Naive B cell (primary cell): ENCODE data around the gene ARSA. TPM values are rescaled to one million over a fixed set of nuclear protein-coding genes. Genes with fewer than 3 reads are reported as not detected.
A peak's percentile ranks its signal among the peaks of the same experiment; 100 is the strongest.
"Not testable (repeated sequence)": the region's sequence is repeated elsewhere in the genome, so short reads cannot be mapped to it uniquely, and the experiment has no call there.

Source experiments
- ATAC-seq, 2 donors: fragments of 150-1000 bp; cut with Tn5 transposase; 2 replicates each; pipeline ENCODE4 v1.10.0; 2021; ENCODE audit warnings: low read depth in 2 of 2, mild to moderate bottlenecking in 2 of 2, moderate library complexity in 2 of 2
- DNase-seq: peaks from one replicate; pipeline ENCODE4 v3.0.0; 2022
- H3K27ac Mint-ChIP-seq, 6 donors: one replicate each; pipeline ENCODE4 v1.8.0; 2020 to 2022; ENCODE audit warnings: mild to moderate bottlenecking in 6 of 6, mixed read lengths in 6 of 6, moderate library complexity in 5 of 6, inconsistent platforms in 2 of 6
- H3K27me3 Mint-ChIP-seq, 3 donors: one replicate each; pipeline ENCODE4 v1.8.0; 2021 to 2022; ENCODE audit warnings: mixed read lengths in 3 of 3, mild to moderate bottlenecking in 1 of 3
- H3K36me3 Mint-ChIP-seq, 2 donors: one replicate each; pipeline ENCODE4 v1.8.0; 2020 to 2022; ENCODE audit warnings: mixed read lengths in 2 of 2, inconsistent platforms in 1 of 2, mild to moderate bottlenecking in 1 of 2
- H3K4me1 Mint-ChIP-seq, 3 donors: one replicate each; pipeline ENCODE4 v1.8.0; 2020 to 2022; ENCODE audit warnings: mixed read lengths in 3 of 3, inconsistent platforms in 1 of 3, mild to moderate bottlenecking in 1 of 3, moderate library complexity in 1 of 3
- H3K4me3 Mint-ChIP-seq, 8 donors: one replicate each; pipeline ENCODE4 v1.8.0; 2020 to 2022; ENCODE audit warnings: mild to moderate bottlenecking in 8 of 8, mixed read lengths in 8 of 8, moderate library complexity in 8 of 8, inconsistent platforms in 2 of 8
- H3K9me3 Mint-ChIP-seq, 7 donors: one replicate each; pipeline ENCODE4 v1.8.0; 2020 to 2022; ENCODE audit warnings: mixed read lengths in 7 of 7, mild to moderate bottlenecking in 5 of 7, inconsistent platforms in 2 of 7, moderate library complexity in 1 of 7
- polyA plus RNA-seq, 6 donors: library from polyadenylated mRNA; unstranded; fragments of 300-500 nt; fragmentation: Illumina TruSeq; gene quantifications; one replicate each; pipeline ENCODE4 v1.2.3, GENCODE V29; 2021; ENCODE audit warnings: low read depth in 6 of 6

ARSA gene
- polyA plus RNA-seq, 6 donors from 2014 or later, result 7.5 to 12.5 (median 8.8) TPM

GRCh38 chr22:50670914-50671538 lies 43.1 kb upstream of the ARSA start:
- H3K27ac Mint-ChIP-seq, result peak overlapping the region in 2 of 6 donors; percentile 50 to 80
- H3K9me3 Mint-ChIP-seq, result peaks cover 0 to 3% (median 0%) of the 10 kb centered on the region in 7 donors
- DNase-seq, result no peak
- ATAC-seq, result no peak
- H3K27me3 Mint-ChIP-seq, result peaks cover 30 to 56% (median 52%) of the 10 kb centered on the region in 3 donors
- H3K4me1 Mint-ChIP-seq, result peaks cover 23 to 30% (median 29%) of the 10 kb centered on the region in 3 donors
- peaks cover 0 to 12% of the 10 kb centered on the region in 2 donors for H3K36me3 Mint-ChIP-seq
- peak overlapping the region in 6 of 8 donors; percentile 16 to 73 (median 36) for H3K4me3 Mint-ChIP-seq

GRCh38 chr22:50670513-50670912 lies 42.6 kb upstream of the ARSA start:
- H3K4me3 Mint-ChIP-seq, result peak overlapping the region in 1 of 8 donors; percentile 36
- DNase-seq (no peak), ATAC-seq (no peak)
- peaks cover 0 to 12% of the 10 kb centered on the region in 2 donors for H3K36me3 Mint-ChIP-seq
- peaks cover 0 to 3% (median 0%) of the 10 kb centered on the region in 7 donors for H3K9me3 Mint-ChIP-seq
- peaks cover 25 to 50% (median 47%) of the 10 kb centered on the region in 3 donors for H3K27me3 Mint-ChIP-seq
- H3K4me1 Mint-ChIP-seq, result peaks cover 18 to 28% (median 25%) of the 10 kb centered on the region in 3 donors
- peak overlapping the region in 2 of 6 donors; percentile 30 to 72 for H3K27ac Mint-ChIP-seq

- peak overlapping the region in 1 of 6 donors; percentile 15 for H3K27ac Mint-ChIP-seq
- H3K36me3 Mint-ChIP-seq, result peaks cover 0 to 5% of the 10 kb centered on the region in 2 donors
- H3K27me3 Mint-ChIP-seq, result peaks cover 8 to 25% (median 10%) of the 10 kb centered on the region in 3 donors
- no peak for DNase-seq
- ATAC-seq, result no peak
- H3K4me1 Mint-ChIP-seq, result peaks cover 0 to 2% (median 0%) of the 10 kb centered on the region in 3 donors
- no peak overlapping the region for H3K4me3 Mint-ChIP-seq
- no peaks in the 10 kb centered on the region for H3K9me3 Mint-ChIP-seq
These were observed 37.8 kb upstream of the ARSA start for GRCh38 chr22:50665738-50666137.

- ATAC-seq (no peak), DNase-seq (no peak)
- Mint-ChIP-seq H3K36me3 (no peaks in the 10 kb centered on the region), H3K4me3 (no peak overlapping the region), H3K27me3 (peaks cover 6 to 20% (median 6%) of the 10 kb centered on the region in 3 donors), H3K27ac (peak overlapping the region in 1 of 6 donors; percentile 74), H3K9me3 (no peaks in the 10 kb centered on the region), H3K4me1 (no peaks in the 10 kb centered on the region)
These were observed 37.3 kb upstream of the ARSA start for GRCh38 chr22:50665212-50665611.

- no peaks in the 10 kb centered on the region for H3K36me3 Mint-ChIP-seq
- H3K9me3 Mint-ChIP-seq, result no peaks in the 10 kb centered on the region
- ATAC-seq, result no peak
- DNase-seq, result no peak
- H3K27ac Mint-ChIP-seq, result no peak overlapping the region
- no peak overlapping the region for H3K4me3 Mint-ChIP-seq
- peaks cover 17 to 23% (median 17%) of the 10 kb centered on the region in 3 donors for H3K27me3 Mint-ChIP-seq
- H3K4me1 Mint-ChIP-seq, result peaks cover 0 to 2% (median 0%) of the 10 kb centered on the region in 3 donors
These were observed 32.4 kb upstream of the ARSA start for GRCh38 chr22:50660306-50660705.

GRCh38 chr22:50659711-50660110 lies 31.8 kb upstream of the ARSA start:
- peaks cover 17 to 26% (median 19%) of the 10 kb centered on the region in 3 donors for H3K27me3 Mint-ChIP-seq

GRCh38 chr22:50657925-50658324 lies 30.0 kb upstream of the ARSA start:
- Mint-ChIP-seq H3K4me3 (no peak overlapping the region), H3K36me3 (no peaks in the 10 kb centered on the region), H3K4me1 (peaks cover 0 to 2% (median 0%) of the 10 kb centered on the region in 3 donors), H3K9me3 (no peaks in the 10 kb centered on the region), H3K27ac (no peak overlapping the region), H3K27me3 (peaks cover 23 to 39% (median 25%) of the 10 kb centered on the region in 3 donors)
- no peak for ATAC-seq
- DNase-seq, result no peak

More at GRCh38 chr22:50659711-50660110, 31.8 kb upstream of the ARSA start:
- H3K4me1 Mint-ChIP-seq, ATAC-seq, H3K9me3 Mint-ChIP-seq, H3K4me3 Mint-ChIP-seq, DNase-seq, H3K36me3 Mint-ChIP-seq: not testable (repeated sequence)
- H3K27ac Mint-ChIP-seq, result peak overlapping the region in 1 of 6 donors; percentile 51

GRCh38 chr22:50656122-50657070 lies 28.4 kb upstream of the ARSA start:
- H3K4me3 Mint-ChIP-seq, result no peak overlapping the region
- H3K27me3 Mint-ChIP-seq, result peaks cover 23 to 38% (median 25%) of the 10 kb centered on the region in 3 donors
- peaks cover 0 to 2% (median 0%) of the 10 kb centered on the region in 3 donors for H3K4me1 Mint-ChIP-seq
- DNase-seq (no peak), ATAC-seq (no peak)
- H3K27ac Mint-ChIP-seq, result no peak overlapping the region
- no peaks in the 10 kb centered on the region for H3K9me3 Mint-ChIP-seq
- H3K36me3 Mint-ChIP-seq, result no peaks in the 10 kb centered on the region

GRCh38 chr22:50654664-50655063 lies 26.7 kb upstream of the ARSA start:
- not testable (repeated sequence) for H3K4me1 Mint-ChIP-seq, H3K4me3 Mint-ChIP-seq, ATAC-seq, H3K27ac Mint-ChIP-seq, H3K36me3 Mint-ChIP-seq, DNase-seq, H3K9me3 Mint-ChIP-seq
- peaks cover 20 to 33% (median 25%) of the 10 kb centered on the region in 3 donors for H3K27me3 Mint-ChIP-seq

GRCh38 chr22:50653256-50653655 lies 25.3 kb upstream of the ARSA start:
- H3K4me3 Mint-ChIP-seq, result no peak overlapping the region
- DNase-seq (no peak), ATAC-seq (no peak)
- H3K9me3 Mint-ChIP-seq, result peaks cover 0 to 13% (median 8%) of the 10 kb centered on the region in 7 donors
- peaks cover 0 to 6% of the 10 kb centered on the region in 2 donors for H3K36me3 Mint-ChIP-seq
- peak overlapping the region in 2 of 6 donors; percentile 7 to 47 for H3K27ac Mint-ChIP-seq
- H3K4me1 Mint-ChIP-seq, result no peaks in the 10 kb centered on the region
- peaks cover 20 to 33% (median 25%) of the 10 kb centered on the region in 3 donors for H3K27me3 Mint-ChIP-seq

- peaks cover 3 to 26% (median 5%) of the 10 kb centered on the region in 3 donors for H3K27me3 Mint-ChIP-seq
- not testable (repeated sequence) for H3K9me3 Mint-ChIP-seq, DNase-seq, H3K4me3 Mint-ChIP-seq, H3K4me1 Mint-ChIP-seq, H3K36me3 Mint-ChIP-seq, H3K27ac Mint-ChIP-seq, ATAC-seq
These were observed 15.8 kb upstream of the ARSA start for GRCh38 chr22:50643821-50644101.

GRCh38 chr22:50643021-50643820 lies 15.3 kb upstream of the ARSA start:
- DNase-seq, H3K27ac Mint-ChIP-seq, H3K36me3 Mint-ChIP-seq, ATAC-seq, H3K4me3 Mint-ChIP-seq, H3K9me3 Mint-ChIP-seq, H3K4me1 Mint-ChIP-seq: not testable (repeated sequence)
- H3K27me3 Mint-ChIP-seq, result peaks cover 3 to 26% (median 5%) of the 10 kb centered on the region in 3 donors
